Tibial nerve (tissue), 3 donors: ENCODE data around the gene TSFM.

Experiments
- POLR2A ChIP-seq, 2 donors: fragments of 450-650 bp; IDR thresholded peaks; one replicate each; pipeline ENCODE4 v1.6.1; 2017; ENCODE audit warnings: antibody characterized with exemption in 2 of 2, mild to moderate bottlenecking in 2 of 2, moderate library complexity in 2 of 2
- TF ChIP-seq, protein P1 (sequence below), 5 experiments: fragments of 200-600 bp in 3 of 5; fragments of 450-650 bp in 2 of 5; sonication (generic) in 3 of 5; IDR thresholded peaks; one replicate each; pipeline ENCODE4 v1.5.1; 2016 to 2019; ENCODE audit warnings: antibody characterized with exemption in 5 of 5, mild to moderate bottlenecking in 3 of 5, moderate library complexity in 2 of 5

DNA sequence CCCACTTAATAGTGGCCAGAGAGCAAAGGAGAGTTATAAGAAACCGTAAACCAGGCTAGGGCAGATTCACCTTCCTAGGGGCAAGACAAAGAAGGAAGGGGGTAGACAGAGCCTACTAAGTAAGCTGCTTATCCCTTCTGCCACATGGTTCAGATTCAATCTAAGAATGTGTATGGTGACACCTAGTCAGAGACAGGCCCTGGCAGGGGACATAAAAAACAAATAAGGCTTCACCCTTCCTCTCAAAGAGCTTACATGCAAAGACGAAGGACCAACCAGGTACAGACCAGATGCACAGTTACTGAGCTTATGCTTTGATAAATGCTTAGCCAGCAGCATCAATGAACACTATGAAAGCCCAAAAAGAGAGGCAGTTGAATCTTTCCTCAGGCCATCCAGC lies 20.1 kb upstream of the TSFM start:
- TF ChIP-seq, protein P1, sequence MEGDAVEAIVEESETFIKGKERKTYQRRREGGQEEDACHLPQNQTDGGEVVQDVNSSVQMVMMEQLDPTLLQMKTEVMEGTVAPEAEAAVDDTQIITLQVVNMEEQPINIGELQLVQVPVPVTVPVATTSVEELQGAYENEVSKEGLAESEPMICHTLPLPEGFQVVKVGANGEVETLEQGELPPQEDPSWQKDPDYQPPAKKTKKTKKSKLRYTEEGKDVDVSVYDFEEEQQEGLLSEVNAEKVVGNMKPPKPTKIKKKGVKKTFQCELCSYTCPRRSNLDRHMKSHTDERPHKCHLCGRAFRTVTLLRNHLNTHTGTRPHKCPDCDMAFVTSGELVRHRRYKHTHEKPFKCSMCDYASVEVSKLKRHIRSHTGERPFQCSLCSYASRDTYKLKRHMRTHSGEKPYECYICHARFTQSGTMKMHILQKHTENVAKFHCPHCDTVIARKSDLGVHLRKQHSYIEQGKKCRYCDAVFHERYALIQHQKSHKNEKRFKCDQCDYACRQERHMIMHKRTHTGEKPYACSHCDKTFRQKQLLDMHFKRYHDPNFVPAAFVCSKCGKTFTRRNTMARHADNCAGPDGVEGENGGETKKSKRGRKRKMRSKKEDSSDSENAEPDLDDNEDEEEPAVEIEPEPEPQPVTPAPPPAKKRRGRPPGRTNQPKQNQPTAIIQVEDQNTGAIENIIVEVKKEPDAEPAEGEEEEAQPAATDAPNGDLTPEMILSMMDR (IDR thresholded peaks at IDR 0.05) = no peak
- TF ChIP-seq POLR2A (IDR thresholded peaks at IDR 0.05) = no peak
